Body of pancreas (tissue), 4 donors: Measurements from ENCODE around the gene TNFRSF17.
"Not testable (repeated sequence)": the region's sequence is repeated elsewhere in the genome, so short reads cannot be mapped to it uniquely, and the experiment has no call there.

Source experiments
- POLR2A ChIP-seq, 3 donors: fragments of 450-650 bp; IDR thresholded peaks; one replicate each; pipeline ENCODE4 v1.6.1; 2016; ENCODE audit warnings: antibody characterized with exemption in 3 of 3, mild to moderate bottlenecking in 2 of 3
- TF ChIP-seq, protein P1 (sequence below), 7 experiments: fragments of 450-650 bp in 4 of 7; fragments of 200-600 bp in 3 of 7; sonication (generic) in 3 of 7; IDR thresholded peaks; one replicate each; pipeline ENCODE4 v1.5.1; 2016 to 2019; ENCODE audit warnings: antibody characterized with exemption in 7 of 7

DNA sequence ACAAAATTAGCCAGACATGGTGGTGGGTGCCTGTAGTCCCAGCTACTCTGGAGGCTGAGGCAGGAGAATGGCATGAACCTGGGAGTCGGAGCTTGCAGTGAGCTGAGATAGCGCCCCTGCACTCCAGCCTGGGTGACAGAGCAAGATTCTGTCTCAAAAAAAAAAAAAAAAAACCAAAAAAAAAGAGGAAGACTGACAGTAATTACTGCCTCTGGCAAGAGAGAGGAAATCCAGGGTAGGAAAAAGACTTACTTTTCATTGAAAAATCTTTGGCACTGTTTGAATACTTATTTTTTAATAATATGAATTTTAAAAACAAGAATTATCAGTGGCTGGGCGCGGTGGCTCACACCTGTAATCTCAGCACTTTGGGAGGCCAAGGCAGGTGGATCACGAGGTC is 2.6 kb upstream of the TNFRSF17 start:
- TF ChIP-seq, protein P1, sequence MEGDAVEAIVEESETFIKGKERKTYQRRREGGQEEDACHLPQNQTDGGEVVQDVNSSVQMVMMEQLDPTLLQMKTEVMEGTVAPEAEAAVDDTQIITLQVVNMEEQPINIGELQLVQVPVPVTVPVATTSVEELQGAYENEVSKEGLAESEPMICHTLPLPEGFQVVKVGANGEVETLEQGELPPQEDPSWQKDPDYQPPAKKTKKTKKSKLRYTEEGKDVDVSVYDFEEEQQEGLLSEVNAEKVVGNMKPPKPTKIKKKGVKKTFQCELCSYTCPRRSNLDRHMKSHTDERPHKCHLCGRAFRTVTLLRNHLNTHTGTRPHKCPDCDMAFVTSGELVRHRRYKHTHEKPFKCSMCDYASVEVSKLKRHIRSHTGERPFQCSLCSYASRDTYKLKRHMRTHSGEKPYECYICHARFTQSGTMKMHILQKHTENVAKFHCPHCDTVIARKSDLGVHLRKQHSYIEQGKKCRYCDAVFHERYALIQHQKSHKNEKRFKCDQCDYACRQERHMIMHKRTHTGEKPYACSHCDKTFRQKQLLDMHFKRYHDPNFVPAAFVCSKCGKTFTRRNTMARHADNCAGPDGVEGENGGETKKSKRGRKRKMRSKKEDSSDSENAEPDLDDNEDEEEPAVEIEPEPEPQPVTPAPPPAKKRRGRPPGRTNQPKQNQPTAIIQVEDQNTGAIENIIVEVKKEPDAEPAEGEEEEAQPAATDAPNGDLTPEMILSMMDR (IDR thresholded peaks at IDR 0.05): not testable (repeated sequence)
- TF ChIP-seq POLR2A (IDR thresholded peaks at IDR 0.05): not testable (repeated sequence)
